Hepatic stellate cell (primary cell): ENCODE results near the gene AGAP3.

Source experiments
- DNase-seq: peaks from one replicate; pipeline ENCODE4 v3.0.0; 2011; ENCODE audit warnings: low spot score

The AGAP3 gene

DNA sequence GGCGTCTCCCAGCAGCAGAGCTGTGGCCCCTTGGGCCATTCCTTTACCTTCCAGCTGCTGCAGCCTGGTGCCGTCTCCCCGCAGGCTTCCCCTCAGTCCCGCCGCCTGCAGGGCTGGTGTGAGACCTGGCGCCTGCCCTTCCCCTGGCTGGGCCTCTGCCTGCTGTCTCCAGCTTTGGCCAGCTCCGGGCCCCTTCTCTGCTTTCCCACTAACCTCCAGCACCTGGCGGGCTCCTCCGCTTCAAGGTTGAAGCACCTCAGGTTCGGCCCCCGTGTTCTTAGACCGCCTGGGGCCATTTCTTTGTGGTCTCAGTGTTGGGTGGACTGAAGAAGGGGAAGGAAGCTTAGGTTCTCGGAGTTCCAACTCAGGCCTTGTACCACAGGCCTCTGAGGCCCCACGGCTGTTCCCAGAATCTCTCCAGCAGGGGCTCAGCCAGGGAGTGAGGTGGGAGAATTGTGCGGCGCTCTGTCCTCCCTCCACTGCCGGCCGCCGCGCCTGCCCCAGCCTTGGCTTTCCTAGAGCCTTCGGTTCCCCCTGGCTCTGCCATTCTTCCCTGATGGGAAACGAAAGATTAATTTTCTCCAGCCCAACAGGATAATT, 50.9 kb downstream of the AGAP3 start:
- DNase-seq: no peak

DNA sequence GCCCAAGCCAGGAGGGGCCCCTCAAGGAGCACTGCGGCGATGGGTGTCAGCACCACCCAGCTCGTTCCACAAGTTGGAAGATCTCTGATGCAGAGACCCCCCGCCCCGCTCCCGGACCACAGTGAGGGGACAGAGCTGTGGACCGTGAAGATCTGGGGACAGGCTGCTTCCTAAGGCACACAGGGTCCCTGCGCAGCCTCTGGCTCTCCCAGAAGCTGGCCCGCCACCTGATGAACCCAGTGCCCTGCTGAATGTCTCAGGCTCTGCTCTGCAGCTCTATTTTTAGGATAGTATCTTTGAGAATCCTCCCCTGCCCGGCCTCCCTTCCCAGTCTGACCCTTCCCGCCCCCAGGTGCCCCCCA, 51.5 kb downstream of the AGAP3 start:
- DNase-seq: no peak

DNA sequence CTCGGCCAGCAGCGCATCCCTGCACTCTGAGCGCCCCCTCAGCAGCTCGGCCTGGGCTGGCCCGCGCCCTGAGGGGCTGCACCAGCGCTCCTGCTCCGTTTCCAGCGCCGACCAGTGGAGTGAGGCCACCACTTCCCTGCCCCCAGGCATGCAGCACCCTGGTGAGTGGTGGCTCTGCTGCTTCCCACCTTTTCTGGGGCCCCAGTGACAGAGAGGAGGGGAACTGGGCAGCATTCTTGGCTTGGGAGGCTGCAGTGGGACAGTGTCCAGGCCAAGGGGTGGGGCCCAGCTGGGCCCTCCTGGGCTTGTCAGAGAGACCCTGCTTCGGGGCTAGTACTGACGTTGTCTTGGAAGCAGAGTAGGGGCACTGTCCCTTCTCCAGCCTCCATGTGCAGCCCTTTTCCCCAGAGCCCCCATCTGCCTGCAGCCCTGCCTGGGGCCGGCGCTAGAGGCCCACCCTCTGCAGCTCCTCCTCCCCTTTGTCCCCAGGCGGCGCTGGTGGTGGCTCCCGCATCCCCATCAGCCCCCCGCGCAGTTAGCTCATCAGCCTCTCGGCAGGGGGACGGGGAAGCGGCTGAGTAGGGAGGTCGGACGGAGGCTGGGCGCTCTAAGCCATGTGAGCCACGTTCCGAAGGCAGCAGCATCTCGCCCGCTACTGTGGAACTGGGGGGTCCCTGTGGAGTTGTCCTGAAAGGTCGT, 52.0 kb downstream of the AGAP3 start:
- no peak for DNase-seq

DNA sequence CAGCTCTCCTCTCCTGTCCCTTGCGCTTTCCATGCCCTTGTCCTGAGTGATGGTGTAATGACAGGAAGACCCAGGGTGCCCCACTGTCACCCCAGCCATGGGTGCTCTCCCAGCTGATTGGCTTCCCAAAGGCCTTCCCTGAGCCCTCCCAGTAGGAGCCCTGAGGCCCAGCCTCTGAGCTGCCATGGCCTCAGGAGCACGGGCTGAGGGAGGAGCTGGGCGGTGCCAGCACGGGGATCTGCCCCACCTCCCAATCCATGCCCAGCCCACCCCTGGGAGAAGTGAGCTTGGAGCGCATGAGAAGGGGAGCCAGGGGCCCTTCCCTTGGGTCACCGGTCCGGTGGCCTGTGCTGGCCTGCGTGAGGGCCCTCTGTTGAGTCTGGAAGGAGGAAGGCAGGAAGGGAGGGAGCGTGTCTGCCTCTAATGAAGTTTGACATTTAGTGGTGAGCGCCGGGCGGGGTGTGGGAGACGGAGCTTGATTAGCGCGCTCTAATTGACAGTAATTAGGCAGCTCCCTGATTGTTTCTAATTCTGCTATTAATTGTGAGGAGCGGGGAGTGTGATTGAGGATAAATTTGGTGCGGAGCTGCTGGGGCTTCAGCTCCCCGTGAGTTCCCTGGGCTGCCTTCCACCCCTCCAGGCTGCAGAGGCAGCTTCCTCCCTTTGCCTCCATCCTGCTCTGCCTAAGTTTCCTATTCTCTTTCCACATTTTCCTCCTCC, 53.0 kb downstream of the AGAP3 start:
- DNase-seq: no peak

DNA sequence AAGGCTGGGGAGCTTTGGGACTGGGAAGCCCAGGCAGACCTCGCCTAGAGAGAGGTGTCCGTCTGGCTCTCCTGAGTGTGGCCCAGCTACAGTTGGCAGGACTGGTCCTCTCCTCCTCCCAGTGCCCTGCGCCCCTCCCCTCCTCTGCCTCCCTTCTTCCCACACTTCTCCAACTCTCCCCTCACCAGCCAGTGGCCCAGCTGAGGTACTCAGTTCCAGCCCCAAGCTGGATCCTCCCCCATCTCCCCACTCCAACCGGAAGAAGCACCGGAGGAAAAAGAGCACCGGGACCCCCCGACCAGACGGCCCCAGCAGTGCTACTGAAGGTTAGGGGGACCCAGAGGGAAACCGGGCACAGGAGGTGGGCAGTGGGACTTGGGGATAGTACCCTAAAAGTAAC, 53.5 kb downstream of the AGAP3 start:
- no peak for DNase-seq

DNA sequence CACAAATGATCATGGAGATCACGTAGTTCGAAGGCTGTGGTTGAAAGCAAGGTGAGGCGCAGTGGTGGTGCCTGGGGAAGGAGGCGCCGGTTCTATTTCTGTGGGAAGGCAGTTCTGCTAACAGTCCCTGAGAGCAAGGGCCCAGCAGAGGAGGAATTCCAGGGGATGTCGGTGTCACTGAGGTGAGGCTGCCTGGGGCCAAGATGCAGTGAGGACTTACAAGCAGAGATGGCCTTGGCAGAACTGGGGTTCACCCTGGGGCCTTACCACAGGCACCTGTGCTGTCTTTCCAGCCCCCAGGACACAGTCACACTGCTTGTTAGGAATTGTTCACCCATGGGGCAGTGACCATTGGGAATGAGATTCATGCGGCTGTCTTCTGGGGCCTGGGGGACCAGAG, 54.6 kb downstream of the AGAP3 start:
- DNase-seq: no peak

DNA sequence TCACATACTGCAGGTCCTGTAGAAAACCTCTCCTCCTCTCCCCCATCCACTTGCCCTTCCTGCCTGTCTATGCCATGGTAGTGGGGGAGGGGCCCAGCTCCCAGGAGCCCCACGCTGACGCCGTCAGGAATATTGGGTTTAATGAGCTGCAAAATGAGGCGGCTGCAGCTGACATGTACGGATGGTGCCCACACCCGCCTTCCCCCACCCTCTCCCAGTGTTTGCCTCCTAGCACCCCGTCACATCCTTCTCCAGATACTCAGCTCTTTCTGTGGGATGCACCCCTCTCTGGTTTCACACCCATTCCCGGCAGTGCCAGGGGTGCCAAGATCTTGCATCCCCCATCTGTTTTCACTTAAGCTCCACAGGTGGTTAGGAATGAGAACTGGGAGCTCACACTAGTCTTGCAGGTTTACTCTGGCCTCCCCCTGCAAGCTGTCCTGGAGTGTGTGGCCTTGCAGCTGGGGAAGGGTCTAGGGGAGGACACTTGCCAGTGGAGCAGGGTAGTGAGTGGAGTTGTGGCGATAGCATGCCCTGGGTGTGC, 55.1 kb downstream of the AGAP3 start:
- DNase-seq: no peak

DNA sequence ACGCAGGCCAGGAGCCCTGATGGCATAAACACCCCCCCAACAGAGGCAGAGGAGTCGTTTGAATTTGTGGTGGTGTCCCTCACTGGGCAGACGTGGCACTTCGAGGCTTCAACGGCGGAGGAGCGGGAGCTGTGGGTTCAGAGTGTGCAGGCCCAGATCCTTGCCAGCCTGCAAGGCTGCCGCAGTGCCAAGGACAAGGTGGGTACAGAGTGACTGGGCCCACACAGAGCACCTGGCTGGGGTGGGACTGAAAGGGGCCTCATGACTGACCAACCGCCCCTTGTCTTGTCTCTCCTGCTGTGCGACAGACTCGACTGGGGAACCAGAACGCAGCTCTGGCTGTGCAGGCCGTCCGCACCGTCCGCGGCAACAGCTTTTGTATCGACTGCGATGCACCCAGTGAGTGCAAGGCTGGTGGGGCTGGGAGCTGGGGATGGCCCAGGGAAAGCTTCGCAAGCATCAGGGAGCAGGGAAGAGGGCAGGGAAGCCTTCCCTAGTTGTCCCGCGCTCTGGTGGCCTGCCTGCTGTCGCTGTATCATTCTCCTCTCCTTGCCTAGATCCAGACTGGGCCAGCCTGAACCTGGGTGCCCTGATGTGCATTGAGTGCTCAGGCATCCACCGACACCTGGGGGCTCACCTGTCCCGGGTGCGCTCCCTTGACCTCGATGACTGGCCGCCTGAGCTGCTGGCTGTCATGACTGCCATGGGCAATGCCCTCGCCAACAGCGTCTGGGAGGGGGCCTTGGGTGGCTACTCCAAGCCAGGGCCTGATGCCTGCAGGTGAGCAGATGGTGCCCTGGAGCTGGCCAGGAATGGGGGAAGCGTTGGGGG, 55.8 kb downstream of the AGAP3 start:
- DNase-seq: no peak

DNA sequence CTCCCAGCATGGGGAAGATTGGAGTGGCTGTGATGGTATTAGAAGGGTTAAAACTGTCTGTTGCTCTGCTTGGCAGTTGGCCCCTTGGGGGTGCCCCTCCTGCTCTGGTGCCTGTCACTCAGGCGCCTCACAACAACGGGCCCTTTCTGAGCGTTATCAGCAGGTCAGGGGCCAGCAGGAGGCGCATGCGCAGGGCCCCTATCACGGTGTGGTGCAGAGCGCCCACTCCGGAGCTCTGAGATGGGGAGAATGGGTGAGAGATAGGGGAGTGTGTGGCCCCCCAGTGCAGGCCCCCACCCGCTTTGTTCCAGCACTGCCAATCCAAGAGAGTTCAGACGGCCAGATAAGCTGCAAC, 56.4 kb downstream of the AGAP3 start:
- DNase-seq: no peak

DNA sequence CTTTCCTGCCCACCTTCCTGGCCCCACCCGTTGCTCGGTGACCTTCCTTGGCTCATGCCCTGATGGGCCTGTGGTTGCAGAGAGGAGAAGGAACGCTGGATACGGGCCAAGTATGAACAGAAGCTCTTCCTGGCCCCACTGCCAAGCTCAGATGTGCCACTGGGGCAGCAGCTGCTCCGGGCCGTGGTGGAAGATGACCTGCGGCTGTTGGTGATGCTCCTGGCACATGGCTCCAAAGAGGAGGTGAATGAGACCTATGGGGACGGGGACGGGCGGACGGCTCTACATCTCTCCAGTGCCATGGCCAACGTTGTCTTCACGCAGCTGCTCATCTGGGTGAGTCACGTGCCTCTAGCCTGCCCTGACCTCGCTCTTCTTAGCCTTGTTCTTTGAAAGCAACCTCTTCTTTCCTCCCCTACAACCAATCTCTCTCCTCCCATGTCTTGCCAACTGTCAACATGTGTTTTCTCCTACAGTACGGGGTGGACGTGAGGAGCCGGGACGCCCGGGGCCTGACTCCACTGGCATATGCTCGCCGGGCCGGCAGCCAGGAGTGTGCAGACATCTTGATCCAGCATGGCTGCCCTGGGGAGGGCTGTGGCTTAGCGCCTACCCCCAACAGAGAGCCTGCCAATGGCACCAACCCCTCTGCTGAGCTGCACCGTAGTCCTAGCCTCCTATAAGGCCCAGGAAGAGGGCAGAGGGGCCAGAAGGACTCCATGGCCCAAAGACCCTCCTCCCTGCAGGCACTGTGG, 57.2 kb downstream of the AGAP3 start:
- DNase-seq: no peak

DNA sequence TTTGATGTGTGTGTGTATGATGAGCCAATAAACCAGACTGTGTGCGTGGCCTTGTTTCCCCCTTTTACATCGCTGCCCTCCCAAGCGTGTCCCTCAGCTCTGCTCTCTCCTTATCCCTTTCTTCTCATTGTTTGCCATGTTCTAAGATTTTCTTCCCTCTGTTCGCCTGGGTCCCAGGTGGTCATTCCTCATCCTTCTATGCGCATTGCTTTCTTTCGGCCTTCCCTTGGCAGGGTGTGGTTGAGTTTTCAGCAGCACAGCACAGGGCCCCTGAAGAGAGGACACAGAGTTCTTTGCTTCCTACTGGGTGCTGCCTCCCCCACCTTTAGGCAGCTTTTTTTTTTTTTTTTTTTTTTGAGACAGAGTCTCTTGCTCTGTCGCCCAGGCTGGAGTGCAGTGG, 58.1 kb downstream of the AGAP3 start:
- DNase-seq: no peak

DNA sequence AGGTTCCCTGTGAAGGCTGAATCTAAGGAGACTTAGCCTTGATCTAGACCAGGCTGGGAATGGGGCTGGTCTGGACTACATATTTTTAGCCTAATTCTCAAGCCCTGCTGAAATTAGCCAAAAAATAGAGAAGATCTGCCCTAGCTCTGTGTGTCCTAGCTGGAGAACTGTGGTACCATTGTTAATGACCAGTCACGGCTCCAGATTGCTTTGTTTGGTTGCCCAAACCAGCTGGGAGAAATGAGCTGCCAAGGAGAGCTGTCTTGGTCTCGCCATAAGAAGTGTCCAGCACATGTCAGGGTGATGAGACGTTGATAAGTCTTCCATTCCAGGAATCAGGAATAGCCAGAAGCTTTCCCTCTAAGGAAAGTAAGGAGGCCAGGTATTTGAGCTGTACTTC, 60.5 kb downstream of the AGAP3 start:
- no peak for DNase-seq

DNA sequence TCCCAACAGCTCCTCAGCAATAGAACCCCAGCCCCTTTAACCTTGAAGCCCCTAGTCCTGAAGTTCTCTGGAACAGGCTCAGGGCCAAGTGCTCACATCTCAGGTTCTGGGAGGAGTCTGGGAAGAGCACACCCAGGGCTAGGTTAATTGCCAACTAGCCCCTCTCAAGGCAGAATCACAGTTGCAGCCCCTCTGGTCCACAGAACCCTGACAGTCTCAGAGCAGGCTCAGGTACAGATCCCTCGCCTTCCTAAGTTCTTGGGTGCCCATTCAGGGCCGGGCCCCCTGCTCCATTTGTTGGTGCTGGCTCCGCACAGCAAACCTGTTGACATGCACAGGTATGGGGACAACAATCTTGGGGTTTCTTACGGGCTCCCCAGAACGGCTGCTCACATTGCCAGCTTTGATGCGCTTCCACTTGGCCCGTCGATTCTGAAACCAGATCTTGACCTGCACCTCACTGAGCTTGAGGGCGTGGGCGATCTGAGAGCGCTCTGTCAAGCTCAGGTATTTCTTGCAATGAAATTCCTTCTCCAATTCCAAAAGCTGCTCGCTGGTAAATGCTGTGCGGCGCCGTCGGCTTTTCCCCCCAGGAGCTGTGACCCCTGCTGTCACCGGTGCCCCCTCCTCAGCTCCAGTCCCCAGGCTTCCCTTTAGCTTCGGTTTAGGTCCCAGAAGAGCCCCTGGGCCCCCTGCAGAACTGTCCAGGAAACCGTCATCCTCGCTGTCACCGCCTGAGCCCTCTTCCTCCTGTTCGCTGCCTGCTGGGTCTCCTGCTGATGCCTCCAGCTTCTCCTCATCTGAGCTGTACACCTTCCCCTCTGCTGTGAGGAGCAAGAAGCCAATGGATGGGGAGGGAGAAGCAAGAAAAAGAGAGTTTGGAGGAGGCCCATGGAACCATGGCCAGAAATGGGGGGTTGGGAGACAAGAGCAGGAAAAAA, 62.3 kb downstream of the AGAP3 start:
- DNase-seq: no peak

DNA sequence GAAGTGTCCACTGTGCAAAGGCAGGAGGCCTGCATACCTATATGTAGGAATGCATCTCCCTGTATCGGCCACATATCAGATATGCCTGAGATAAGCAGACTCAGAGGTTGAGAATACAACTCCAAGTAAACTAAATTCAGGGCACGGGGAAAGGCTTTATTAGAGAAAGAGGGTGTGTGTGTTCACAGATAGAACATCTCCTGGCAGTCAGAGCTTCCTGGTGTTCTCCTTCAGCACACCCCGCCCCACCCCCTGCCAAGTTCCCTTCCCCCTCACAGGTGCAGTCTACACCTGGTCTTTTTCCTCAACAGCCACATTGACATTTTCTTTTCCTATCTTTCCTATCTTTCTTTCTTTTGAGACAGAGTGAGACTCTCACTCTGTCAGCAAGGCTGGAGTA, 64.1 kb downstream of the AGAP3 start:
- DNase-seq: no peak

DNA sequence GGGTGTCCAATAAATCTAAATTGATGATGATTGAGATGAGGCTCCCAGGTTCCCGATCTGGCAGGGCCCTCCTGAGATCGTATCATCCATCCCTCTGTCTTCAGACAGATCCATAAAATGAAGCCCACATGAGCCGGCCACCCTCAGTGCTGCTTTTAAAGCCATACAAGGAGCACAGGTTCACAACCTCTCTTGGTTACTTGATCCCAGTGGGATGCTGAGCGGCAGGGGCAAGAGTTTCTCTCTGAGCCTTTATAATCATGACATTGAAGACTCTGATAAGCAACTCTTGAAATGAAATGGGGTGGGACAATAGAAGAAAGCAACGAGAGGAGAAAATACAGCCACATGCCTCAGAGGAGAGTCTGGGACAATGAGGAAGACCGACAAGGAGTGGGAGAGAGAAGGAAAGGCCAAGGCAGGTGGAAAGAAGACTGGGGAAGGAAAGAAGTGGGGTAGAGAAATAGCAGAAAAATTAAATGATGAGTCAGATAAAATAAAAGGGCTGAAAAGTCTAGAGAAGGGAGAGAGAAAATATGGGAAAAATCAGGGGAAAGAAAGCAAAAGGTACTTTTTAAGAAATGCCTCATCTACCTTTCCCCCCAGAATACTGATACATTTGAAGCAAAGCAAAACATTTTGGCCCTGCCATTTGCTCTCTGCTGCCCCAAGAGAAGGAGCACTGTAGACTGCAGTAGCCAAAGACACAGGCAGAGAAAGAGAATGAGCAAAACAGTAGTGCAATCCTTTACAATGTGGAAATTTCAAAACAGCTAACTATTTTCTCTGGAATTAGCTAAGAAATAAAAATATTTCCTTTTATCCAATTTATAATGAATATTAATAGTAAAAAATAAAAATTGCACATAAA, 66.6 kb downstream of the AGAP3 start:
- no peak for DNase-seq

DNA sequence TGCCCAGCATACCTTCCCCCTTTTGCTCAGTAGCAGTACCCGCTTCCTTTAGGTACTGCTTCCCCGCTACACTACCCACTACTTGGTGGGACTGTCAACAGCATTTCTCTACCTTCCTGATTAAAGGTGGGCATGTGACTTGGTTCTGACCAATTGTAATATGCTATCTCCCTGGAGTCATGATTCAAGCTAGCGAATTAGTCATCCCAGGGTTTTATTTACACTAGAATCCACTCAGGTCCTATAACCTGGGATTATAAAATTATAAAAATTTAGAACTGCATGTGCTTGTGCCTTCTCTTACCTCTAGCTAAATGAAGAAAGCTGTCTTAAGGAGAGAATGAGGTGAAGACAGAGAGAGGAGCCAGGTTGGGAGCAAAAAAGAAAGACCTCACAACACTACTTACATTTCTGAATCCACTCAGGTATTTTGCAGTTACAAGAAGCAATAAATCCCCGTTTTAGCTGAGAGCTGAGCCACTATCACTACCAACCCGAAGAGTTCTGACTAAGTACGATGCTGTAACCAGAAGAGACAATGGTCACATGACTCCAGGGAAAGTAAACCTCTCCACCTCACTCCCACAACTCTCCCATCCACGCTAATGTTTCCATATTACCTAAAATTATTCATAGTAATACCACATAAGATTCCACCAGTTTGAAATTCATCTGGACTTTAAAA, 71.5 kb downstream of the AGAP3 start:
- DNase-seq: no peak

DNA sequence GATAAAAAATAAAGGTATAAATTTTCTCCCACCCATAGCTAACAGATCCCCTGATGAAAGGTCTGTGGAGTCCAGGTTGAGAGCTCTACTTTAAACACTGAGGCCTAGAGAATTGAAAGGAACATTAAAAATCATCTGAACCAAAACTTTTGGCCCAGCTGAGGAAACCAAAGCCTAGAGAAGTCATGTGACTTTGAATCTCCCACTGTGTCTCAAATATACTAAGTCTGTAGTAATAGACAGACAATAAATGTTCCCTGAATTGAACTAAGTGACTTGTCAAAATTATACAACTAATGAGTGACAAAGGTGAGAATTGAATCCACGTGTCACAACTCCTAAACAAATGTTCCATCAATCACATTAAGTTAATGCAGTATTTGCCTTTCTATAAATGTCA, 75.5 kb downstream of the AGAP3 start:
- DNase-seq: no peak

DNA sequence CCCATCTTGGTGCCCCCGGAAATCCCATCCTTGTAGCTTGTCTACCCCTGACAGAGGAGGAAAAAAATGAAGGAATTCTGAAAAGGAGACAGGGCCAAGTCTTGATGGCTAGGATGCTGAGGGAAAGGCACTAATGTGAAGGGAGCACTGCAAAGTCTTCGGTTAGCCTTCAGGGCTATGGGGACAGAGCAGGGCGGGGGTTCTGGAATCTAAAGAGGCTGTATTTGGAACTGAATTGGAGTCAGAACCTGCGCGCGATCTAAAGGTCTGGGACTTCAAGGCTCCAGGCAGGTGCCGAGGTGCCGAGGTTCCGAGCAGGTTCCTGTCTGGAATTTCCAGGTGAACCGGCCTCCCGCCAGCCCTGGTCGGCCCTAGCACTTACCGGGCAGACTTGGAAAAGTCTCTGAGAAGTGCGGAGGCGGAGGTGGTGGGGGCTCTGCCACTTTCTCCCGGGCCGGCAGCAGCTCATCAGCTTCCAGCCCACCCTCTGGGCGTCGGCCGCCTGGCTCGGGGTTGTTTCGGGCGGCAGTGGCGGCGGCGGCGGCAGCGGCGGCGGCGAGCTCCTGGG, 80.4 kb downstream of the AGAP3 start:
- no peak for DNase-seq
